Nephron progenitor cell (in vitro differentiated cells): ENCODE data around the gene STK25.

Experiments used
- DNase-seq: peaks from one replicate; pipeline ENCODE4 v3.0.0; 2021
- H3K27ac Mint-ChIP-seq: 2 replicates; pipeline ENCODE4 v1.8.0; 2021; ENCODE audit warnings: mild to moderate bottlenecking, moderate library complexity, mixed read lengths
- H3K27me3 Mint-ChIP-seq: 2 replicates; pipeline ENCODE4 v1.8.0; 2021; ENCODE audit warnings: mild to moderate bottlenecking, low read depth, mixed read lengths; ENCODE audit not compliant: poor library complexity
- H3K36me3 Mint-ChIP-seq: 2 replicates; pipeline ENCODE4 v1.8.0; 2021; ENCODE audit warnings: low read depth, mixed read lengths
- H3K4me1 Mint-ChIP-seq: 2 replicates; pipeline ENCODE4 v1.8.0; 2021; ENCODE audit warnings: mixed read lengths
- H3K4me3 Mint-ChIP-seq: 2 replicates; pipeline ENCODE4 v1.8.0; 2021; ENCODE audit warnings: mild to moderate bottlenecking, moderate library complexity, mixed read lengths
- H3K9me3 Mint-ChIP-seq: 2 replicates; pipeline ENCODE4 v1.8.0; 2021; ENCODE audit warnings: mild to moderate bottlenecking, moderate library complexity, mixed read lengths
- CTCF ChIP-seq: fragments of 200-600 bp; sonication (generic); IDR thresholded peaks from 2 replicates; pipeline ENCODE4 v1.5.0; 2021; ENCODE audit warnings: antibody characterized with exemption

Gene STK25

GRCh38 chr2:241499146-241499965 is 9.0 kb downstream of the STK25 start:
- Mint-ChIP-seq H3K27me3 (no peaks in the 10 kb centered on the region), H3K27ac (no peak overlapping the region), H3K36me3 (peaks cover 10% of the 10 kb centered on the region), H3K4me1 (peaks cover 7% of the 10 kb centered on the region), H3K4me3 (no peak overlapping the region), H3K9me3 (no peaks in the 10 kb centered on the region)
- no peak for TF ChIP-seq CTCF
- DNase-seq: no peak

GRCh38 chr2:241498115-241499070 is 10.0 kb downstream of the STK25 start:
- H3K36me3 Mint-ChIP-seq: peaks cover 11% of the 10 kb centered on the region
- H3K27ac Mint-ChIP-seq: no peak overlapping the region
- no peak for DNase-seq
- no peaks in the 10 kb centered on the region for H3K27me3 Mint-ChIP-seq
- peaks cover 7% of the 10 kb centered on the region for H3K4me1 Mint-ChIP-seq
- no peak for TF ChIP-seq CTCF
- no peaks in the 10 kb centered on the region for H3K9me3 Mint-ChIP-seq
- no peak overlapping the region for H3K4me3 Mint-ChIP-seq

- no peak for DNase-seq
- Mint-ChIP-seq H3K27ac (peak overlapping the region; percentile 29), H3K27me3 (no peaks in the 10 kb centered on the region), H3K9me3 (no peaks in the 10 kb centered on the region), H3K36me3 (peaks cover 10% of the 10 kb centered on the region), H3K4me1 (peaks cover under 1% of the 10 kb centered on the region), H3K4me3 (no peak overlapping the region)
- TF ChIP-seq CTCF: no peak
Observed at GRCh38 chr2:241496904-241497877, 11.2 kb downstream of the STK25 start.

- H3K36me3 Mint-ChIP-seq: peaks cover 7% of the 10 kb centered on the region
- no peak for TF ChIP-seq CTCF
- no peaks in the 10 kb centered on the region for H3K27me3 Mint-ChIP-seq
Observed at GRCh38 chr2:241496003-241496707, 12.2 kb downstream of the STK25 start.

More at GRCh38 chr2:241496003-241496707, 12.2 kb downstream of the STK25 start:
- Mint-ChIP-seq H3K9me3 (no peaks in the 10 kb centered on the region), H3K4me1 (no peaks in the 10 kb centered on the region), H3K4me3 (no peak overlapping the region), H3K27ac (no peak overlapping the region)
- DNase-seq: no peak
